GM12892 (cell line): ENCODE data around the gene KAZN.

Experiments
- DNase-seq: peaks from one replicate; pipeline ENCODE4 v3.0.0; 2011; ENCODE audit not compliant: insufficient read length
- FAIRE-seq: peaks from 2 replicates; lab custom pipeline; 2011; peaks lifted over from hg19 to GRCh38; lab: Jason Lieb, UNC
- POLR2A ChIP-seq: IDR thresholded peaks from 2 replicates; pipeline ENCODE4 v1.6.1; 2011; ENCODE audit warnings: low read depth, low read length, control low read depth
- POLR2AphosphoS5 ChIP-seq: IDR thresholded peaks from 2 replicates; pipeline ENCODE4 v1.6.1; 2011; ENCODE audit warnings: low read depth, low read length, control low read depth
- TAF1 ChIP-seq: IDR thresholded peaks from 2 replicates; pipeline ENCODE4 v1.6.1; 2011; ENCODE audit warnings: low read depth, mild to moderate bottlenecking, control low read depth, low read length, borderline replicate concordance

KAZN gene

DNA sequence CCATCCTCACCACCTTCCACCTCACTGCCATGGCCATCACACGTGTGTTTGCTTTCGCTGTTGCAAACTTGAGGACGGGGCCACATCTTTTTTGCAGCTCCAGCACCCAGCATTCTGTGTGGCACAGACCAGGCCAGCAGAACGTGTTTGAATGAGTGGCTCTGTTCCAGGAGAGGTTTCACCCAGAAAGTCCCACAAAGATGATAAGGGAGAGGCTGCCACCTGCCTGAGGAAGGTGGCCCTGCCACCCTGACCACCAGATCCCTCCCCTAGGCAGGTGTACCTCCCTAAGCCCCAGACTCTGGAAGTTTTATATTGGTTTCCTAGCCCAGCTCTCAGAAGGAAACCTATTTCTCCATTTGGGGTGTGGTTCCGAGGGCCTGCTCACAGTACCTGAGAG lies 252.1 kb downstream of the KAZN start:
- no peak for FAIRE-seq
- no peak for TF ChIP-seq POLR2A
- TF ChIP-seq POLR2AphosphoS5, result no peak
- TF ChIP-seq TAF1, result no peak
- DNase-seq, result no peak

DNA sequence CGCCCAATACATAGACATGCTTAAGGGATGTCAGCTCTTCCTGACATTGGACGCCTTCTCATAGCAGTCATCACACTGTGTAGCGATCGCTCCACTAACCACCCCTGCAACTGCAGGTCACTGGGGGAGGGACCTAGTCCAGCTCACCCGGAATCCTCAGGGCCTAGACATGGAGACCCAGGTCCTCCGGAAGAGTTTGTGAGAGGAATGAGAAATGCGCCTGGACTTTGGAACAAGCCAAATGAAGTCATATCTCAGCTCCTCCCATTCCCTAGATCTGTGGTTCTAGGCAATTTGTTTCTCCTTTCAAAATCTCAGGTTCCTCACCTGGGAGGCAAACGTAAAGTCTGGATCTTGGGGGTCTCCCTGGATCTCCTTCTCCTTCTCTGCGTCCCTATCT lies 253.3 kb downstream of the KAZN start:
- FAIRE-seq, result no peak
- DNase-seq, result no peak
- no peak for TF ChIP-seq TAF1
- no peak for TF ChIP-seq POLR2A
- no peak for TF ChIP-seq POLR2AphosphoS5

DNA sequence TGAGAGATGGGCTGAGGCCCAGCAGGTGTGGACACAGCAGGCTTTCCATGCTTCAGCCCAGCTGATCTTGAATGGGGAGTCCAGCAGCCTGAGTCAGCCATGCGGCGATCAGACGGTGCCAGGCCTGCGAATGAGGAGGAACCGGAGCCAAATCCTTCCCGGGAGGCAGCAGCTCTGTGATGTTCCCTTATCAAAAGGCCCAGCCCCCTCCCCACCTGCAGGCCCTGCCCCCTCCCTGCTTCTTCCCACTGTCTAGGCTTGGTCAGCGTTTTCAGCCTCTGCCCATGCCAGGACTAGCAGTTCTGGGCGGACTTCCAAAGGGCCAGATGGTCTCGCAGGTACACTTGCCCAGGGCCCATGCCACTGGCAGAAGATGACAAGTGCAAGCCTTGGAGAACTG lies 253.8 kb downstream of the KAZN start:
- no peak for FAIRE-seq

DNA sequence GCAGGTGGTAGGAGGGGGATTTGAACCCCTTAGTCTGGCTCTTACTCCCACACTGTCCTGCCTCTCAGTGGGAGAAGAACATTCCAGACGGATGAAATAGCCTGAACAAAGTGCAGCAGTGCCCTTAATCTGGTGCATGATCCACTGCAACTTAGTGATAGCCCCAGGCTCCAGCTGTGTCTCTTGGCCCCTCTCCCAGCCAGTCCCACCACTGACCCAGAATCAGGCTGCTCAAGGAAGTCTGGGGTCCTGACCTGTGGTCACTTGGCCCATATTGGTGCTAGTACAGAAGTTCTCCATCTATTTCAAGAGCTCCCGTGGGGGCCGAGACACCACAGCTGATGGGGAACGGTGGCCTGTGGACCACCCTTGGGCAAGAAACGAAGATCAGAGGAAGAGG lies 255.0 kb downstream of the KAZN start:
- TF ChIP-seq POLR2AphosphoS5, result no peak
- no peak for TF ChIP-seq POLR2A
- no peak for TF ChIP-seq TAF1
- FAIRE-seq (no peak), DNase-seq (no peak)

More for the DNA sequence above, 253.8 kb downstream of the KAZN start:
- no peak for DNase-seq
- no peak for TF ChIP-seq POLR2A
- TF ChIP-seq TAF1, result no peak
- TF ChIP-seq POLR2AphosphoS5, result no peak

DNA sequence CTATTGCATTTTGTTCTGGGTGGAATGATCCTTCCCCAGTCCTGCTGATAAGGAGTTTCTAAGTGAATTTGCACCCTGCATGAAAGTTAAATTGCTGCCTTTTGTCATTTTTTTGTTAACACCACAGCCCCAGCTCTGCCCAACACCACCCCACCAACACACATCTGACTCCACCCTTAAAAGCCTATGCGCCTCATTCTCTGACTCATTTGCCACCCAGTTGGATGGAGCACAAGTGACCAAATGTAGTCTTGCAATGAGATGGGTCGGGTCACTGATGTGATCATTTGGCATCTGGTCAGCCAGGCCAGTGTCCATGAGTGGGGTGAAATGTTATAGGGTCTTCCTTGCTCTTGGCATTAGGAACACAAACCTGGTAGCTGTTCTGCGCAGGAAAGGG lies 256.8 kb downstream of the KAZN start:
- no peak for FAIRE-seq

DNA sequence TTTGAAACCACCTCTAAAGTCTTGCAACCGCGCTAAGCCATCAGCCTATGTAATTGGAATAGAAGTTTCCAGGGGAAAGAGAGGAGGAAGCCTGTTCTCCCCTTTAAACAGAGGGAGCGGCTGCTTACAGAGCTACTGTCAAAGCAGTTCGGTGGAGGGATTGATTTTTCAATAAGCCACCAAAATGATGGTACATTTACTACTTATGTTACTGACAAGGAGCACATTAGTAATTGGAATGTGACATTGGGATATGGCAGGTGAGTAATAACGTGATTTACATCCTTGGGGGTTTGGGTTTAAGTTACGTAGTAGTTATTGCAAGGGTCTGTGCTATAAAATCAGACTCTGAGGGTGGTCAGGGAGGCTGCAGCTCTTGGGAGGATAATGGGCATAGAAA lies 257.3 kb downstream of the KAZN start:
- no peak for FAIRE-seq

More for the DNA sequence above, 256.8 kb downstream of the KAZN start:
- no peak for DNase-seq
- TF ChIP-seq TAF1 (no peak), POLR2A (no peak), POLR2AphosphoS5 (no peak)

DNA sequence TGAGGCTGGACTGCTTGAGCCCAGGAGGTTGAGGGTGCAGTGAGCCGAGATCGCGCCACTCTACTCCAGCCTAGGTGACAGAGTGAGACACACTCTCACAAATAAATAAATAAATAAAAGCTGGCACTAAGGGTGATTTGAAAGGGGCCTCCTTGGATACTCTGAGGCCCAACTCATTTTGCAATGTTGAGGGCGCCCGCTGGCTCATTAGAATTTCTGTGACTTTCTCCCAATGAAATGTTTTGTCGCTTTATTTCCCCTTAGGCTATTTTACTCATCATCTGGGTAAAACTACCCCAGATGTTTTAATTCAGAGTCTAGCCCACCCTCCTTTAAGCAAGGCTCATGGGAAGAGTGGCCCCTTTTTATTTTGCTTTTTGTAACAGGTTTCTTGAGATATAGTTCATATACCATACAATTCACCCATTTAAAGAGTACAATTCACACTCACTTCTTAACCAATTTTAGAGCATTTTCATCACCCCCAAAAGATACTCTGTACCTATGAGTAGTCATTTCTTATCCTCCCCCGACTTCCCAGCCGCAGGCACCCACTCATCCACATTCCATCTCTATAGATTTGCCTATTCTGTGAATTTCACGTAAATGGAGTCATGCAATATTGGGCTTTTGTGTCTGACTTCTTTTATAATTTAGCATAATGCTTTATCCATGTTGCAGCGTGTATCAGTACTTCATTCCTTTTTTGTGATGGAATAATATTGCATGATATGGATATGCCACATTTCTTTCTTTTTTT lies 259.1 kb downstream of the KAZN start:
- FAIRE-seq (no peak), DNase-seq (no peak)
- TF ChIP-seq POLR2A (no peak), POLR2AphosphoS5 (no peak), TAF1 (no peak)

More for the DNA sequence above, 257.3 kb downstream of the KAZN start:
- DNase-seq, result no peak
- TF ChIP-seq TAF1 (no peak), POLR2AphosphoS5 (no peak), POLR2A (no peak)

DNA sequence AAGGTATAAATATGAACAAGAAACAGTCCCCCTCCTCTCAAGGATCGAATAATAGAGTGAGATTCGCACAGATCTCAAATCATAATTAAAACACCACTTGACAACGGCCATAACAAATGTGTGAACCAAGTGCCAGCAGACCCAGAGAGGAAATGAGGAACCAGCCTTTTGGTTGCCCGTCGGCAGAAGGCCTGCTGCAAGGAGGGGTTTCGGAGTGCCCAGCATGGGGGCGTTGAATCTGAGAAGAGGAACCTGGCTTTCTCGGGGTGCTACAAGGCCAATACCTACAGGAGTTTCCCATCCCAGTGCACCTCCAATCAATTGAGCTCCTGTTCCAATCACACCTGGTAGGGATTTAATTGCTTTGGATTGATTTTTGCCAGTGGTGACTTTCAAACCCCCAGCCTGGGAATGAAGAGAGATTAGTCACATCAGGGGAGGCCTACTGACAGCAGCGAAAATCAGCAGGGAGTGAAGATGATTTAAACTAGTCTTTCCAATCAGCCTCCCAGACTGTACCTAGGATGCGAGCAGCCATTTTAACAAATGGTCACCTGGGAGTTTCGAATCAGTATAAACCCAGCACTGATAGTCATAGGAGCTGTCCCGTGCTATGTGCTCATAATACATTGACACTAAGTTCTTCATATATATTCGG lies 263.8 kb downstream of the KAZN start:
- FAIRE-seq (no peak), DNase-seq (no peak)
- no peak for TF ChIP-seq POLR2AphosphoS5

DNA sequence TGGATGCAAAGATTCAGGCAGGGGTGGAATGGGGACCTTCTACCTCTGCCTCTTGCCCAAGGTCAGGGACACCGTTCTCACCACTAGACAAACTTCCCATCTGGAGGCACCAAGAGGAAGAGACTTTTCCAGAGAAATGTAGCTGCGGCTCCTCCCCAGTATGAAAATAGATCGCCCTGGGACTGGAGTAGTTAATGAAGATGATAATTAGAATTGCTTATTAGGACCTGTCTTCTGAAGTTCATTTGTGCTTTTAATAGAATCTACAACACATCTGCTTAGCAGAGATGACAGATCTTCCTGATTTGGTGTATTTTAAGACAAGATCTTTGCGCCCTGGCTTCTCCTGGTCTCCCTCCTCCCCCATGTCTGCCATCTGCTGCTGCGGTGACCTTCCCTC lies 266.6 kb downstream of the KAZN start:
- TF ChIP-seq TAF1, result no peak
- no peak for TF ChIP-seq POLR2A
- TF ChIP-seq POLR2AphosphoS5, result no peak
- DNase-seq (no peak), FAIRE-seq (no peak)

DNA sequence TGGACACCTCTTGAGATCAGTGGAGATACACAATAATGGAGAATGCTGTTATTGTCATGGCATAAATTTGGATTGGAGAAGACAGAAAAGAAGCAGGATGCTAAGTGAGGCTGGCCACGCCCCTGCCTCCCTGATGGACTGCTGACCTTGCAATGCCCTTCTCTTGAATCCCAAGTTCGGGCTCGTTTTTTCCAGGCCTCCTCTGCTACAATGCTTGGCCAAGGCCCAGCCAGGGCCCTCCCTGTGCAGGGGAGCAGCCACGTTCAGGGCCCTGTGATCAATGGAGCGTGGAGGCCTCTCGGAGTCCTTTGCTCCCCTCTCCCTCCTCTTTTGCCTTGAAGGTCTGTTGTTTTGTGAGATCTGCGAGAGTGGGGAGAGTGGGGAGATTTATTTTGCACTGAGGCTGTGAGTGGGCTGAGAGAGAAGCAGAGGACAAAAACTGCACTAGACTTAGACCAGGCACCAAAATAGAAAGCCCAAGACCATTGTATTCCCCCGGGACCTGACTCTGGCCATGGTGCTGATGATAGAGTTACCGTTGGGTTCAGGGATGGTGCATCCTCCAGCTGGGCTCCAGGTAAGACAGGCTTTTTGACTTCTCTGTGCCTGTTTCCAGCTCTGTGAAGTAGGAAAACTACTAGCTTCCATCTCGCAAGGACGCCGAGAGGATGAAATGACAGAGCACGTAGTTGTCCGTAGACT lies 268.6 kb downstream of the KAZN start:
- TF ChIP-seq TAF1 (no peak), POLR2A (no peak), POLR2AphosphoS5 (no peak)
- DNase-seq (no peak), FAIRE-seq (no peak)

DNA sequence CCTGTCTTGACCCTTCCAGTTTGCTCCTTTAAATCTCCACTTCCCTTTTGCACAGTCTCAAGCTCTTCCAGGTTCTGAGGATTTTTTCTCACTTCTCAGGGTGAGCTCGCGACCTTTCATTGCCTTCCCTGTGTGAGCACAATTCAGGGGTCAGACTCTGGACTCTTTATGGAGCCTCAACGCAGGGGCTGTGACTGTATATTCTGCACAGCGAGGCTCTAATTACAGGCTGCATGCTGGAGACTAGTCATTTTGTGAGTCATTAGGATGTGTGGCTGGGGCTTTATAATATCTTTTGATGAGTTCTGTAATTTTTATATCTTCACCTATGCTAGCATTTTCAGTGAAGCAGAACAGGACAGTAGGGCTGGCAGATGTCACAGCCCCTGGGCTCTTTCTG lies 270.7 kb downstream of the KAZN start:
- FAIRE-seq (no peak), DNase-seq (no peak)
- TF ChIP-seq POLR2AphosphoS5, result no peak
- TF ChIP-seq POLR2A, result no peak
- no peak for TF ChIP-seq TAF1
